GM18517 (cell line): ENCODE data around the gene NCKAP5.

Experiments
- ATAC-seq: cut with Tn5 transposase; IDR thresholded peaks from one replicate; pipeline ENCODE4 v1.9.1; 2021; ENCODE audit warnings: mild to moderate bottlenecking, moderate library complexity; ENCODE audit not compliant: unreplicated experiment

Gene NCKAP5

GRCh38 chr2:133123393-133123792 is 444.9 kb downstream of the NCKAP5 start:
- ATAC-seq: no peak

- no peak for ATAC-seq
These were observed 445.7 kb downstream of the NCKAP5 start for GRCh38 chr2:133122529-133122928.

- ATAC-seq: no peak
These were observed 448.0 kb downstream of the NCKAP5 start for GRCh38 chr2:133120310-133120709.

- ATAC-seq: no peak
These were observed 458.1 kb downstream of the NCKAP5 start for GRCh38 chr2:133110201-133110600.

- no peak for ATAC-seq
These were observed 458.5 kb downstream of the NCKAP5 start for GRCh38 chr2:133109772-133110171.

- no peak for ATAC-seq
These were observed 461.0 kb downstream of the NCKAP5 start for GRCh38 chr2:133107058-133107815.

- no peak for ATAC-seq
These were observed 463.4 kb downstream of the NCKAP5 start for GRCh38 chr2:133104871-133105270.

- ATAC-seq: no peak
These were observed 469.5 kb downstream of the NCKAP5 start for GRCh38 chr2:133098787-133099186.

GRCh38 chr2:133097666-133098065 is 470.6 kb downstream of the NCKAP5 start:
- ATAC-seq: no peak

GRCh38 chr2:133092571-133092970 is 475.7 kb downstream of the NCKAP5 start:
- no peak for ATAC-seq

GRCh38 chr2:133090358-133090757 is 477.9 kb downstream of the NCKAP5 start:
- ATAC-seq: no peak

GRCh38 chr2:133086176-133086575 is 482.1 kb downstream of the NCKAP5 start:
- ATAC-seq: no peak

- ATAC-seq: no peak
These were observed 482.6 kb downstream of the NCKAP5 start for GRCh38 chr2:133085646-133086045.

- no peak for ATAC-seq
These were observed 486.2 kb downstream of the NCKAP5 start for GRCh38 chr2:133082034-133082433.

- no peak for ATAC-seq
These were observed 487.4 kb downstream of the NCKAP5 start for GRCh38 chr2:133080822-133081221.

GRCh38 chr2:133078667-133079411 is 489.4 kb downstream of the NCKAP5 start:
- no peak for ATAC-seq

GRCh38 chr2:133077269-133077822 is 490.9 kb downstream of the NCKAP5 start:
- ATAC-seq: no peak

- no peak for ATAC-seq
These were observed 495.2 kb downstream of the NCKAP5 start for GRCh38 chr2:133072837-133073694.

GRCh38 chr2:133063775-133064174 is 504.5 kb downstream of the NCKAP5 start:
- ATAC-seq: no peak

- no peak for ATAC-seq
These were observed 505.2 kb downstream of the NCKAP5 start for GRCh38 chr2:133062931-133063665.
